GM21786 (cell line): ENCODE results near the gene ISM1.

Source experiments
- ATAC-seq: cut with Tn5 transposase; IDR thresholded peaks from one replicate; pipeline ENCODE4 v1.9.1; 2021; ENCODE audit not compliant: unreplicated experiment

ISM1 gene

GRCh38 chr20:13278812-13279570 lies 57.9 kb downstream of the ISM1 start:
- no peak for ATAC-seq

- no peak for ATAC-seq
These were observed 59.7 kb downstream of the ISM1 start for GRCh38 chr20:13280609-13281324.

GRCh38 chr20:13283869-13284829 lies 63.1 kb downstream of the ISM1 start:
- no peak for ATAC-seq

GRCh38 chr20:13284830-13285229 lies 63.8 kb downstream of the ISM1 start:
- no peak for ATAC-seq

- no peak for ATAC-seq
These were observed 64.3 kb downstream of the ISM1 start for GRCh38 chr20:13285408-13285807.

- ATAC-seq, result no peak
These were observed 65.0 kb downstream of the ISM1 start for GRCh38 chr20:13286052-13286451.

GRCh38 chr20:13286607-13287006 lies 65.5 kb downstream of the ISM1 start:
- no peak for ATAC-seq

GRCh38 chr20:13288357-13288756 lies 67.3 kb downstream of the ISM1 start:
- no peak for ATAC-seq

GRCh38 chr20:13289031-13289430 lies 68.0 kb downstream of the ISM1 start:
- ATAC-seq, result no peak

GRCh38 chr20:13290724-13291123 lies 69.7 kb downstream of the ISM1 start:
- no peak for ATAC-seq

- ATAC-seq, result no peak
These were observed 70.1 kb downstream of the ISM1 start for GRCh38 chr20:13291157-13291556.

- no peak for ATAC-seq
These were observed 71.3 kb downstream of the ISM1 start for GRCh38 chr20:13292201-13292885.

GRCh38 chr20:13294522-13294921 lies 73.4 kb downstream of the ISM1 start:
- no peak for ATAC-seq

- no peak for ATAC-seq
These were observed 74.6 kb downstream of the ISM1 start for GRCh38 chr20:13295637-13296036.

- ATAC-seq, result no peak
These were observed 75.0 kb downstream of the ISM1 start for GRCh38 chr20:13296070-13296469.

- ATAC-seq, result no peak
These were observed 76.2 kb downstream of the ISM1 start for GRCh38 chr20:13297147-13297899.

GRCh38 chr20:13298692-13299373 lies 77.8 kb downstream of the ISM1 start:
- no peak for ATAC-seq

- ATAC-seq, result no peak
These were observed 78.3 kb downstream of the ISM1 start for GRCh38 chr20:13299401-13299800.

GRCh38 chr20:13301596-13301995 lies 80.5 kb downstream of the ISM1 start:
- no peak for ATAC-seq
